Measurements from ENCODE around the gene UBR3. TPM values are rescaled to one million over a fixed set of nuclear protein-coding genes. Genes with fewer than 3 reads are reported as not detected.
A peak's percentile ranks its signal among the peaks of the same experiment; 100 is the strongest.

The UBR3 gene
- total RNA-seq, 6 donors from 2014 or later = 27.8 to 126 (median 44.7) TPM

GRCh38 chr2:169997140-169997887 is 170.1 kb downstream of the UBR3 start:
- Histone ChIP-seq H3K27me3 (no peaks in the 10 kb centered on the region), H3K4me1 (no peaks in the 10 kb centered on the region), H3K27ac (no peak overlapping the region), H3K9me3 (peaks cover 0 to 6% (median 4%) of the 10 kb centered on the region in 4 donors), H3K4me3 (no peak overlapping the region), H3K36me3 (peaks cover 2 to 32% (median 10%) of the 10 kb centered on the region in 4 donors)
- 97 to 98% methylated on average over 9 of the region's 9 CpGs for WGBS, 2 donors
- DNase-seq = peak in 1 of 2 donors; percentile 24
- no peak for TF ChIP-seq CTCF (IDR thresholded peaks at IDR 0.05)
- no peak for ATAC-seq (ENCODE audit: low FRiP score in 2 of 2)

GRCh38 chr2:169999054-169999453 is 171.8 kb downstream of the UBR3 start:
- 85 to 88% methylated on average over 4 of the region's 4 CpGs for WGBS, 2 donors
- H3K27ac ChIP-seq = no peak overlapping the region
- peaks cover 0 to 6% (median 4%) of the 10 kb centered on the region in 4 donors for H3K9me3 ChIP-seq
- no peak for TF ChIP-seq POLR2A (IDR thresholded peaks at IDR 0.05)
- no peak for TF ChIP-seq CTCF (IDR thresholded peaks at IDR 0.05)
- TF ChIP-seq POLR2AphosphoS5 (IDR thresholded peaks at IDR 0.05) = no peak
- no peak for TF ChIP-seq EP300 (IDR thresholded peaks at IDR 0.05)
- DNase-seq = no peak
- peaks cover 7 to 48% (median 18%) of the 10 kb centered on the region in 4 donors for H3K36me3 ChIP-seq
- no peak for ATAC-seq (ENCODE audit: low FRiP score in 2 of 2)
- H3K4me3 ChIP-seq = no peak overlapping the region
- no peaks in the 10 kb centered on the region for H3K27me3 ChIP-seq
- no peaks in the 10 kb centered on the region for H3K4me1 ChIP-seq

- H3K4me3 ChIP-seq = no peak overlapping the region
- H3K4me1 ChIP-seq = no peaks in the 10 kb centered on the region
- H3K36me3 ChIP-seq = peaks cover 2 to 47% (median 18%) of the 10 kb centered on the region in 4 donors
- TF ChIP-seq POLR2AphosphoS5 (IDR thresholded peaks at IDR 0.05) = no peak
- no peak for TF ChIP-seq POLR2A (IDR thresholded peaks at IDR 0.05)
- no peak for TF ChIP-seq EP300 (IDR thresholded peaks at IDR 0.05)
- TF ChIP-seq CTCF (IDR thresholded peaks at IDR 0.05) = no peak
- no peaks in the 10 kb centered on the region for H3K27me3 ChIP-seq
- H3K27ac ChIP-seq = no peak overlapping the region
- peaks cover 0 to 6% (median 3%) of the 10 kb centered on the region in 4 donors for H3K9me3 ChIP-seq
- DNase-seq = no peak
- WGBS, 2 donors = 76% methylated on average over 1 of the region's 1 CpG
- no peak for ATAC-seq (ENCODE audit: low FRiP score in 2 of 2)
Observed at GRCh38 chr2:170002096-170002495, 174.8 kb downstream of the UBR3 start.

GRCh38 chr2:170005702-170006101 is 178.4 kb downstream of the UBR3 start:
- ATAC-seq (ENCODE audit: low FRiP score in 2 of 2) = no peak
- no peak for TF ChIP-seq POLR2A (IDR thresholded peaks at IDR 0.05)
- no peak for TF ChIP-seq POLR2AphosphoS5 (IDR thresholded peaks at IDR 0.05)
- no peak for TF ChIP-seq CTCF (IDR thresholded peaks at IDR 0.05)
- no peaks in the 10 kb centered on the region for H3K27me3 ChIP-seq
- H3K36me3 ChIP-seq = peaks cover 2 to 46% (median 21%) of the 10 kb centered on the region in 4 donors
- no peaks in the 10 kb centered on the region for H3K4me1 ChIP-seq
- no peak overlapping the region for H3K4me3 ChIP-seq
- DNase-seq = no peak
- no peaks in the 10 kb centered on the region for H3K9me3 ChIP-seq
- no peak overlapping the region for H3K27ac ChIP-seq
- WGBS, 2 donors = 48 to 56% methylated on average over 1 of the region's 1 CpG
